B cell (primary cell): ENCODE results near the gene BPIFB1. TPM values are rescaled to one million over a fixed set of nuclear protein-coding genes. Genes with fewer than 3 reads are reported as not detected.

Experiments used
- ATAC-seq: fragments of 200-7000 bp; cut with Tn5 transposase; one replicate; pipeline ENCODE4 v1.10.0; 2021; ENCODE audit warnings: low read depth, mild to moderate bottlenecking, moderate number of reproducible peaks, moderate library complexity
- CTCF ChIA-PET: fragments of 350-600 bp; sonication (Branson Sonifier 250); formaldehyde crosslinking; loops from one replicate; lab custom pipeline; 2021; ENCODE audit warnings: antibody characterized with exemption, inconsistent platforms; lab: Charles Lee
- POLR2A ChIA-PET: fragments of 350-600 bp; sonication (Branson Sonifier 250); formaldehyde crosslinking; loops from one replicate; lab custom pipeline; 2021; ENCODE audit warnings: antibody characterized with exemption; lab: Charles Lee
- DNase-seq: peaks from one replicate; pipeline ENCODE4 v3.0.0; 2013
- H2AFZ ChIP-seq: 2 replicates; pipeline ENCODE4 v1.6.1; 2012; ENCODE audit warnings: mild to moderate bottlenecking, low read depth, low read length; ENCODE audit not compliant: insufficient read depth, poor library complexity, severe bottlenecking
- H3K27ac ChIP-seq, 2 donors: 1 replicate in 1 of 2; 2 replicates in 1 of 2; pipeline ENCODE4 v1.5.1; 2012 to 2013; ENCODE audit warnings: low read length in 2 of 2, mild to moderate bottlenecking in 2 of 2, moderate library complexity in 1 of 2
- H3K27me3 ChIP-seq, 4 experiments: fragments of 200-600 bp in 1 of 4; sonication (generic) in 1 of 4; replicated peaks in 1 of 4; 1 replicate in 2 of 4; 2 replicates in 2 of 4; pipeline versions ENCODE4 v1.6.1 to v1.7.0; 2013 to 2016; ENCODE audit warnings: low read length in 3 of 4, mild to moderate bottlenecking in 2 of 4, mixed read lengths in 1 of 4, moderate library complexity in 1 of 4; ENCODE audit not compliant: insufficient read depth in 4 of 4, control insufficient read depth in 3 of 4; ENCODE audit errors: control extremely low read depth in 1 of 4
- H3K36me3 ChIP-seq, 2 experiments: replicated peaks in 1 of 2; 1 replicate in 1 of 2; 2 replicates in 1 of 2; pipeline versions ENCODE4 v1.6.1 to v1.7.1; 2013; ENCODE audit warnings: low read length in 1 of 2; ENCODE audit not compliant: insufficient read depth in 2 of 2, control insufficient read depth in 1 of 2; ENCODE audit errors: control extremely low read depth in 1 of 2, extremely low read depth in 1 of 2
- H3K4me1 ChIP-seq, 2 donors: fragments of 200-600 bp in 1 of 2; sonication (generic) in 1 of 2; 1 replicate in 1 of 2; 2 replicates in 1 of 2; pipeline versions ENCODE4 v1.5.1 to v1.6.1; 2013 to 2017; ENCODE audit warnings: low read length in 2 of 2; ENCODE audit not compliant: control insufficient read depth in 2 of 2, insufficient read depth in 2 of 2
- H3K4me2 ChIP-seq: replicated peaks from 2 replicates; pipeline ENCODE3; 2012; ENCODE audit warnings: mild to moderate bottlenecking, low read depth, low read length; ENCODE audit not compliant: poor library complexity, severe bottlenecking
- H3K4me3 ChIP-seq, 5 experiments: fragments of 200-600 bp in 1 of 5; sonication (generic) in 1 of 5; 1 replicate in 3 of 5; 2 replicates in 2 of 5; pipeline versions ENCODE4 v1.5.1 to v1.7.0; 2011 to 2016; ENCODE audit warnings: low read length in 4 of 5, mild to moderate bottlenecking in 4 of 5, low read depth in 2 of 5, control low read depth in 1 of 5, moderate library complexity in 1 of 5; ENCODE audit not compliant: insufficient read depth in 1 of 5; ENCODE audit errors: control extremely low read depth in 1 of 5, extremely low read depth in 1 of 5
- H3K79me2 ChIP-seq: fragments of 200-600 bp; sonication (generic); one replicate; pipeline ENCODE4 v1.6.0; 2016; ENCODE audit warnings: low read length; ENCODE audit not compliant: control insufficient read depth, insufficient read depth
- H3K9ac ChIP-seq: fragments of 200-600 bp; sonication (generic); 2 replicates; pipeline ENCODE4 v1.6.1; 2017; ENCODE audit warnings: mild to moderate bottlenecking, low read length, moderate library complexity
- H3K9me3 ChIP-seq, 3 donors: one replicate each; pipeline versions ENCODE4 v1.6.1 to v1.7.1; 2013; ENCODE audit warnings: low read length in 2 of 3; ENCODE audit not compliant: control insufficient read depth in 2 of 3, insufficient read depth in 1 of 3; ENCODE audit errors: control extremely low read depth in 1 of 3
- H4K20me1 ChIP-seq: 2 replicates; pipeline ENCODE4 v1.6.0; 2012; ENCODE audit warnings: mild to moderate bottlenecking, low read length; ENCODE audit not compliant: insufficient read depth, control insufficient read depth, poor library complexity, severe bottlenecking
- H3K27ac Mint-ChIP-seq: one replicate; pipeline ENCODE4 v1.8.0; 2021; ENCODE audit warnings: mixed read lengths
- H3K27me3 Mint-ChIP-seq: one replicate; pipeline ENCODE4 v1.8.0; 2021; ENCODE audit warnings: mixed read lengths
- H3K4me1 Mint-ChIP-seq: one replicate; pipeline ENCODE4 v1.8.0; 2021; ENCODE audit warnings: mixed read lengths
- H3K4me3 Mint-ChIP-seq: one replicate; pipeline ENCODE4 v1.8.0; 2021; ENCODE audit warnings: mixed read lengths
- H3K9me3 Mint-ChIP-seq: one replicate; pipeline ENCODE4 v1.8.0; 2022; ENCODE audit warnings: mixed read lengths; ENCODE audit not compliant: insufficient read depth
- CTCF ChIP-seq: fragments of 200-600 bp; IDR thresholded peaks from one replicate; pipeline ENCODE4 v1.8.0; 2022; ENCODE audit warnings: antibody characterized with exemption, mild to moderate bottlenecking
- EZH2 ChIP-seq: IDR thresholded peaks from 2 replicates; pipeline ENCODE4 v1.6.1; 2012; ENCODE audit warnings: borderline replicate concordance, low read depth, mild to moderate bottlenecking, moderate library complexity, low read length; ENCODE audit not compliant: insufficient read depth, poor library complexity, severe bottlenecking
- WGBS: methylation state at CpG from one replicate; pipeline ENCODE4 v1.1.5; 2013; ENCODE audit warnings: missing lambda C conversion rate; ENCODE audit not compliant: insufficient coverage; 5-methylcytosine and 5-hydroxymethylcytosine counted together
- intact Hi-C: fragments of 100-400 bp; cut with micrococcal nuclease; formaldehyde crosslinking; loops from one replicate; pipeline ENCODE4 v1.10.0; 2022
- polyA plus RNA-seq: library from polyadenylated mRNA; depleted of rRNA; stranded (reverse); fragments of >200 nt; gene quantifications from 2 replicates; pipeline ENCODE4 v1.2.3, GENCODE V29; 2012
- total RNA-seq, 2 donors: library from RNA; stranded (reverse); fragments of 120-200 nt in 1 of 2; gene quantifications; 1 replicate in 1 of 2; 2 replicates in 1 of 2; pipeline versions ENCODE4 v1.2.3 to v1.2.4, GENCODE V29; 2013 to 2022

The BPIFB1 gene
- total and polyA plus RNA-seq, 2 donors (not counting 1 experiment from before 2014, with no cell fraction given) = not detected

GRCh38 chr20:33262658-33263065 lies 20.4 kb upstream of the BPIFB1 start:
- Histone ChIP-seq H3K9me3 (peaks cover 0 to 6% (median 0%) of the 10 kb centered on the region in 3 donors), H3K27me3 (peaks cover 0 to 6% (median 2%) of the 10 kb centered on the region in 4 experiments), H4K20me1 (no peaks in the 10 kb centered on the region), H2AFZ (no peak overlapping the region), H3K27ac (no peak overlapping the region), H3K4me3 (no peak overlapping the region), H3K36me3 (no peaks in the 10 kb centered on the region), H3K79me2 (no peaks in the 10 kb centered on the region), H3K9ac (no peak overlapping the region), H3K4me2 (no peak overlapping the region), H3K4me1 (no peaks in the 10 kb centered on the region)
- POLR2A ChIA-PET = no interaction called here
- Mint-ChIP-seq H3K9me3 (no peaks in the 10 kb centered on the region), H3K27ac (no peak overlapping the region), H3K4me3 (no peak overlapping the region), H3K27me3 (peaks cover 29% of the 10 kb centered on the region), H3K4me1 (no peaks in the 10 kb centered on the region)
- 50% methylated on average over 1 of the region's 5 CpGs for WGBS
- DNase-seq (no peak), ATAC-seq (no peak)
- TF ChIP-seq EZH2 (no peak), CTCF (no peak)
- CTCF ChIA-PET = interaction anchor here (1.3 kb wide), 1 partner anchor 38 kb away, joined by 4 read pairs; no protein-coding TSS in a partner anchor
- intact Hi-C loops = no loop called here

GRCh38 chr20:33263784-33264183 lies 19.2 kb upstream of the BPIFB1 start:
- peaks cover 34% of the 10 kb centered on the region for H3K27me3 Mint-ChIP-seq
- no peaks in the 10 kb centered on the region for H3K4me1 Mint-ChIP-seq
- ATAC-seq (no peak), DNase-seq (no peak)
- Histone ChIP-seq H2AFZ (no peak overlapping the region), H3K27me3 (peaks cover 0 to 6% (median 4%) of the 10 kb centered on the region in 4 experiments), H3K27ac (no peak overlapping the region), H3K9me3 (peaks cover 0 to 6% (median 0%) of the 10 kb centered on the region in 3 donors), H3K36me3 (no peaks in the 10 kb centered on the region), H4K20me1 (no peaks in the 10 kb centered on the region), H3K79me2 (no peaks in the 10 kb centered on the region), H3K9ac (no peak overlapping the region), H3K4me3 (no peak overlapping the region), H3K4me2 (no peak overlapping the region), H3K4me1 (no peaks in the 10 kb centered on the region)
- H3K9me3 Mint-ChIP-seq = no peaks in the 10 kb centered on the region
- intact Hi-C loops = no loop called here
- ChIA-PET CTCF (no interaction called here), POLR2A (no interaction called here)
- no peak overlapping the region for H3K27ac Mint-ChIP-seq
- 96% methylated on average over 5 of the region's 5 CpGs for WGBS
- TF ChIP-seq CTCF = no peak
- no peak for TF ChIP-seq EZH2
- H3K4me3 Mint-ChIP-seq = no peak overlapping the region
